Osteoblast (primary cell): ENCODE measurements around the gene PI4KA. TPM values are rescaled to one million over a fixed set of nuclear protein-coding genes. Genes with fewer than 3 reads are reported as not detected.

Experiments
- DNase-seq: peaks from one replicate; pipeline ENCODE4 v3.0.0; 2011; ENCODE audit warnings: low spot score, mixed read lengths; ENCODE audit not compliant: insufficient read length; ENCODE audit errors: missing footprints
- H2AFZ ChIP-seq: 2 replicates; pipeline ENCODE4 v1.6.0; 2011; ENCODE audit warnings: mild to moderate bottlenecking, low read length
- H3K27ac ChIP-seq: 2 replicates; pipeline ENCODE4 v1.5.1; 2011; ENCODE audit warnings: mild to moderate bottlenecking, low read depth, low read length, moderate library complexity
- H3K27me3 ChIP-seq: 2 replicates; pipeline ENCODE4 v1.6.0; 2012; ENCODE audit warnings: mild to moderate bottlenecking, control low read depth, inconsistent platforms, low read length, moderate library complexity; ENCODE audit not compliant: insufficient read depth
- H3K36me3 ChIP-seq: 2 replicates; pipeline ENCODE4 v1.5.1; 2011; ENCODE audit warnings: mild to moderate bottlenecking, low read length, control low read depth, moderate library complexity; ENCODE audit not compliant: insufficient read depth
- H3K4me1 ChIP-seq: 2 replicates; pipeline ENCODE4 v1.5.1; 2011; ENCODE audit warnings: mild to moderate bottlenecking, low read length, control low read depth, moderate library complexity; ENCODE audit not compliant: insufficient read depth
- H3K4me2 ChIP-seq: 2 replicates; pipeline ENCODE4 v1.6.0; 2011; ENCODE audit warnings: mild to moderate bottlenecking, low read length; ENCODE audit not compliant: insufficient read depth
- H3K4me3 ChIP-seq: fragments of 200-600 bp; sonication (generic); 3 replicates; pipeline ENCODE4 v1.5.1; 2012; ENCODE audit warnings: mild to moderate bottlenecking, low read length, inconsistent platforms; ENCODE audit not compliant: insufficient read depth
- H3K79me2 ChIP-seq: 2 replicates; pipeline ENCODE4 v1.6.0; 2012; ENCODE audit warnings: mild to moderate bottlenecking, low read length, control low read depth, inconsistent platforms; ENCODE audit not compliant: insufficient read depth
- H3K9me3 ChIP-seq: 2 replicates; pipeline ENCODE4 v1.5.1; 2011; ENCODE audit warnings: low read depth, low read length, control low read depth
- H4K20me1 ChIP-seq: 2 replicates; pipeline ENCODE4 v1.6.0; 2012; ENCODE audit warnings: mild to moderate bottlenecking, low read length, control low read depth; ENCODE audit not compliant: insufficient read depth
- CTCF ChIP-seq: IDR thresholded peaks from 2 replicates; pipeline ENCODE4 v1.5.1; 2011; ENCODE audit warnings: mild to moderate bottlenecking, low read depth, low read length, moderate library complexity; ENCODE audit errors: extremely low read depth
- total RNA-seq: library from RNA; depleted of rRNA; stranded (reverse); fragments of >200 nt; gene quantifications from 2 replicates; pipeline ENCODE4 v1.2.3, GENCODE V29; 2012

The PI4KA gene
- total RNA-seq, 1 donor = 61.9 TPM

GRCh38 chr22:20742764-20743163 lies 115.8 kb downstream of the PI4KA start:
- Histone ChIP-seq H4K20me1 (no peaks in the 10 kb centered on the region), H3K9me3 (peaks cover 4% of the 10 kb centered on the region), H3K79me2 (no peaks in the 10 kb centered on the region), H3K4me3 (no peak overlapping the region), H3K27ac (no peak overlapping the region), H3K27me3 (no peaks in the 10 kb centered on the region), H2AFZ (no peak overlapping the region), H3K4me2 (no peak overlapping the region), H3K4me1 (no peaks in the 10 kb centered on the region), H3K36me3 (peaks cover 52% of the 10 kb centered on the region)
- no peak for TF ChIP-seq CTCF
- DNase-seq = peak; percentile 31

DNA sequence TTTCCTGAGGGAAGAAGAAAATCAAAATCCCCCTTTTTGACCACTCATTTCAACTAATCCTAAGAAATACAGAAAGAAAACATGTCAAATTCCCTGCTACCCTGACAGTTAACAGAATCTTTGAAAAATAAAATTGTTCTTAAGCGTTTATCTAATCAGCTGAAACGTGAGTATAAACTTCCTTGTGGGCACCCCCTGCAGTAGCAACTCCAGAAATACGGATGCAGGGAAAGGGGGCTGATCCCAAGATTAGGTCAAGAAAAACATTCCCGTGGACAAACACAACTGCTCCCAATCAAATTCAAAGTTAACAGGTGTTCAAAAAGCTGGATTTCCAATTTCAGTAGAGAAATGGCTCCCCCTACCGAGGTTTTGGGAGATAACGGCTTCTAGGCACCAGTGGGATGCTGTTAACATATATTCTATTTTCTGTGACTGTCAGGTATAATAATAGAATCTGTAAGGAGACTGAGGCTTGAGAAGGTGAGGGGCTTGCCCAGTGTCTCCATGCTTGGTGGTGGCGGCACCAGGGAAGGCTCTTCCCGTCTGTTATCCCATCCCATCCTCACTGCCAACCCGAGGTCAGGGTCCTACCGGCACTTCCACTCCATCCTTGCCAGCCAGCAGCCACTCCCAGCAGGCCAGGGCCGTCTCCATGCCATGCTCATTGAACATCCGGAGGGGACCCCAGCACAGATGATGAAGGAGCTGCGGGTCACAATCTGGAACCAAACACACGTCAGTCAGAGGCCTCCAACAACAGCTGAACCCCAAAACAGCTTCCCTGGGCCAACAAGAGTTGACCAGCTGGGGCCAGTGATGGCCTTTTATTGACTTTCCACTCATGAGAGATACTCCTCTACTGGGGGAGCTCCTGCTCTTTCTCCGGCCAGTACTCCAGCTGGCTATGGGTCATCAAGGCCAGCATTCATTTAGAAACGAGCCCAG lies 116.7 kb downstream of the PI4KA start:
- H3K4me1 ChIP-seq = no peaks in the 10 kb centered on the region
- H3K36me3 ChIP-seq = peaks cover 44% of the 10 kb centered on the region
- no peaks in the 10 kb centered on the region for H3K79me2 ChIP-seq
- no peak overlapping the region for H3K4me2 ChIP-seq
- no peak overlapping the region for H3K27ac ChIP-seq
- peaks cover 4% of the 10 kb centered on the region for H3K9me3 ChIP-seq
- H3K4me3 ChIP-seq = no peak overlapping the region
- no peak overlapping the region for H2AFZ ChIP-seq
- DNase-seq = peak; percentile 72
- H3K27me3 ChIP-seq = no peaks in the 10 kb centered on the region
- H4K20me1 ChIP-seq = no peaks in the 10 kb centered on the region
- peak; percentile 55 for TF ChIP-seq CTCF

- H4K20me1 ChIP-seq = no peaks in the 10 kb centered on the region
These were observed 117.5 kb downstream of the PI4KA start for GRCh38 chr22:20741008-20741633.

More at GRCh38 chr22:20741008-20741633, 117.5 kb downstream of the PI4KA start:
- Histone ChIP-seq H3K4me2 (no peak overlapping the region), H3K36me3 (peaks cover 42% of the 10 kb centered on the region), H3K27ac (no peak overlapping the region), H3K79me2 (no peaks in the 10 kb centered on the region), H3K27me3 (no peaks in the 10 kb centered on the region), H3K4me3 (no peak overlapping the region), H3K9me3 (peaks cover 4% of the 10 kb centered on the region), H3K4me1 (no peaks in the 10 kb centered on the region), H2AFZ (no peak overlapping the region)
- no peak for TF ChIP-seq CTCF
- DNase-seq = peak; percentile 31
